Liver (tissue), 9 donors: ENCODE data around the gene ARHGEF1. TPM values are rescaled to one million over a fixed set of nuclear protein-coding genes. Genes with fewer than 3 reads are reported as not detected.

Experiments used
- DNase-seq: peaks from one replicate; pipeline ENCODE4 v3.0.0-alpha.2; 2017; ENCODE audit warnings: low spot score
- H3K27ac ChIP-seq, 2 donors: one replicate each; pipeline ENCODE4 v1.7.0; 2013; ENCODE audit warnings: inconsistent platforms in 2 of 2, low read length in 2 of 2, control low read depth in 1 of 2, low read depth in 1 of 2, mild to moderate bottlenecking in 1 of 2
- H3K27me3 ChIP-seq, 4 donors: one replicate each; pipeline versions ENCODE4 v1.6.1 to v1.7.0; 2013; ENCODE audit warnings: low read length in 3 of 4, inconsistent platforms in 1 of 4, mild to moderate bottlenecking in 1 of 4, moderate library complexity in 1 of 4; ENCODE audit not compliant: control insufficient read depth in 4 of 4, insufficient read depth in 4 of 4
- H3K36me3 ChIP-seq, 4 donors: one replicate each; pipeline versions ENCODE4 v1.6.1 to v1.7.0; 2013; ENCODE audit warnings: low read length in 3 of 4, mild to moderate bottlenecking in 3 of 4, low read depth in 1 of 4, moderate library complexity in 1 of 4; ENCODE audit not compliant: control insufficient read depth in 4 of 4, insufficient read depth in 3 of 4
- H3K4me1 ChIP-seq, 4 donors: one replicate each; pipeline versions ENCODE4 v1.6.1 to v1.7.0; 2013; ENCODE audit warnings: low read length in 3 of 4, mild to moderate bottlenecking in 3 of 4, moderate library complexity in 1 of 4; ENCODE audit not compliant: control insufficient read depth in 4 of 4, insufficient read depth in 4 of 4
- H3K4me3 ChIP-seq, 3 donors: one replicate each; pipeline versions ENCODE4 v1.6.1 to v1.7.0; 2013; ENCODE audit warnings: low read length in 3 of 3, control low read depth in 1 of 3, low read depth in 1 of 3, mild to moderate bottlenecking in 1 of 3
- H3K9ac ChIP-seq, 2 donors: one replicate each; pipeline ENCODE4 v1.7.0; 2013; ENCODE audit warnings: low read length in 2 of 2, mild to moderate bottlenecking in 2 of 2, moderate library complexity in 2 of 2, control low read depth in 1 of 2, low read depth in 1 of 2
- H3K9me3 ChIP-seq, 4 donors: one replicate each; pipeline versions ENCODE4 v1.6.1 to v1.7.0; 2013; ENCODE audit warnings: low read length in 3 of 4; ENCODE audit not compliant: control insufficient read depth in 4 of 4
- ATF3 ChIP-seq: IDR thresholded peaks from 2 replicates; pipeline ENCODE4 v1.6.1; 2016; ENCODE audit warnings: antibody characterized with exemption
- CTCF ChIP-seq: fragments of 150-350 bp; IDR thresholded peaks from 2 replicates; pipeline ENCODE4 v1.5.1; 2017; ENCODE audit warnings: improper control_type of control experiment, low read depth, low read length; ENCODE audit not compliant: missing input control
- EGR1 ChIP-seq, 2 donors: IDR thresholded peaks; 2 replicates each; pipeline ENCODE4 v1.6.1; 2016 to 2018; ENCODE audit warnings: antibody characterized with exemption in 2 of 2, low read depth in 2 of 2
- FOXA1 ChIP-seq: IDR thresholded peaks from 2 replicates; pipeline ENCODE4 v1.6.1; 2016; ENCODE audit warnings: antibody characterized with exemption
- FOXA2 ChIP-seq: IDR thresholded peaks from 2 replicates; pipeline ENCODE4 v1.6.1; 2016; ENCODE audit warnings: antibody characterized with exemption
- GABPA ChIP-seq, 2 donors: IDR thresholded peaks in 1 of 2; conservative IDR thresholded peaks in 1 of 2; 2 replicates each; pipeline ENCODE4 v1.6.1; 2016; ENCODE audit warnings: antibody characterized with exemption in 2 of 2, mild to moderate bottlenecking in 1 of 2, moderate library complexity in 1 of 2
- HNF4A ChIP-seq, 2 donors: conservative IDR thresholded peaks; 2 replicates each; pipeline ENCODE4 v1.6.1; 2016; ENCODE audit warnings: antibody characterized with exemption in 2 of 2, mild to moderate bottlenecking in 2 of 2
- HNF4G ChIP-seq: IDR thresholded peaks from 2 replicates; pipeline ENCODE4 v1.6.1; 2016; ENCODE audit warnings: antibody characterized with exemption
- MAX ChIP-seq: IDR thresholded peaks from 2 replicates; pipeline ENCODE4 v1.6.1; 2016; ENCODE audit warnings: antibody characterized with exemption
- NR2F2 ChIP-seq: IDR thresholded peaks from 2 replicates; pipeline ENCODE4 v1.6.1; 2016; ENCODE audit warnings: antibody characterized with exemption
- RXRA ChIP-seq, 2 donors: IDR thresholded peaks; 2 replicates each; pipeline ENCODE4 v1.6.1; 2017 to 2018; ENCODE audit warnings: antibody characterized with exemption in 2 of 2, mild to moderate bottlenecking in 1 of 2
- SP1 ChIP-seq: IDR thresholded peaks from 2 replicates; pipeline ENCODE4 v1.6.1; 2018; ENCODE audit warnings: antibody characterized with exemption, mild to moderate bottlenecking
- YY1 ChIP-seq: IDR thresholded peaks from 2 replicates; pipeline ENCODE4 v1.6.1; 2016; ENCODE audit warnings: antibody characterized with exemption, mild to moderate bottlenecking
- WGBS: extraction: QIAGEN DNeasy Blood & Tissue Kit; methylation state at CpG from one replicate; pipeline ENCODE4 v1.1.7; 2013; 5-methylcytosine and 5-hydroxymethylcytosine counted together
- polyA plus RNA-seq, 2 donors: library from polyadenylated mRNA; stranded (reverse) in 1 of 2; unstranded in 1 of 2; fragments of 200-250 nt in 1 of 2; fragments of >200 nt in 1 of 2; fragmentation: Nextera tagmentation in 1 of 2; extraction: Ambion mirVana in 1 of 2; gene quantifications; one replicate each; pipeline versions ENCODE4 v1.2.1 to v1.2.3, GENCODE V29; 2013 to 2015
- total RNA-seq, 2 donors: library from RNA; depleted of rRNA; stranded (reverse); fragments of >200 nt; gene quantifications; one replicate each; pipeline ENCODE4 v1.2.3, GENCODE V29; 2014
- TF ChIP-seq, protein P1 (sequence below): IDR thresholded peaks from 2 replicates; pipeline ENCODE4 v1.6.1; 2016; ENCODE audit warnings: antibody characterized with exemption, mild to moderate bottlenecking
- donor health status: healthy.
- donor health status: healthy.
- donor health status: healthy.
- donor health status: healthy.
- donor health status: healthy.

ARHGEF1 gene
- total and polyA plus RNA-seq, 4 donors: 13.2 to 30.1 (median 18.5) TPM

- no peak overlapping the region for H3K4me3 ChIP-seq
- no peaks in the 10 kb centered on the region for H3K27me3 ChIP-seq
- TF ChIP-seq FOXA1: no peak
- no peak for TF ChIP-seq EGR1 (IDR thresholded peaks at IDR 0.05; ENCODE audit: low read depth in 2 of 2)
- TF ChIP-seq ATF3: no peak
- no peaks in the 10 kb centered on the region for H3K4me1 ChIP-seq
- peaks cover 7 to 67% (median 14%) of the 10 kb centered on the region in 4 donors for H3K36me3 ChIP-seq
- H3K27ac ChIP-seq: no peak overlapping the region
- DNase-seq: no peak
- 89% methylated on average over 19 of the region's 19 CpGs for WGBS
- H3K9me3 ChIP-seq: no peaks in the 10 kb centered on the region
- no peak overlapping the region for H3K9ac ChIP-seq
Observed at GRCh38 chr19:41895745-41896580, 13.0 kb downstream of the ARHGEF1 start.

DNA sequence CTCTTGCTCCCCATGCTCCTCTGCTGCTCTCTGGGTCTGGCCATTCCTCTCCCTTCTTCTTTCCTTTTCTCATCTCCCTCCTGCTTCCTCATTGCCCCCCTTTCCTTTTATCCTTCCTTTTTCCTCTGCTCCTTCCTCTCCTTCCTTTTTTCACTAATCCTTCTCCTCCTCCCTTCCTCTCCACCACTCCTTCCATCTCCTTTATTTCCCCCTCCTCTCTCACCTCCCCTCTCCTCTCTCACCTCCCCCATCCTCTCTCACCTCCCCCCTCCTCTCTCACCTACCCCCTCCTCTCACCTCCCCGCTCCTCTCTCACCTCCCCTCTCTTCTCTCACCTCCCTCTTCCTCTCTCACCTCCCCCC lies 13.6 kb downstream of the ARHGEF1 start:
- TF ChIP-seq MAX: no peak
- TF ChIP-seq FOXA2: no peak
- no peak for TF ChIP-seq SP1
- no peak for TF ChIP-seq HNF4G
- TF ChIP-seq NR2F2: no peak
- TF ChIP-seq RXRA (IDR thresholded peaks at IDR 0.05): no peak
- no peak for TF ChIP-seq FOXA1
- TF ChIP-seq, protein P1, sequence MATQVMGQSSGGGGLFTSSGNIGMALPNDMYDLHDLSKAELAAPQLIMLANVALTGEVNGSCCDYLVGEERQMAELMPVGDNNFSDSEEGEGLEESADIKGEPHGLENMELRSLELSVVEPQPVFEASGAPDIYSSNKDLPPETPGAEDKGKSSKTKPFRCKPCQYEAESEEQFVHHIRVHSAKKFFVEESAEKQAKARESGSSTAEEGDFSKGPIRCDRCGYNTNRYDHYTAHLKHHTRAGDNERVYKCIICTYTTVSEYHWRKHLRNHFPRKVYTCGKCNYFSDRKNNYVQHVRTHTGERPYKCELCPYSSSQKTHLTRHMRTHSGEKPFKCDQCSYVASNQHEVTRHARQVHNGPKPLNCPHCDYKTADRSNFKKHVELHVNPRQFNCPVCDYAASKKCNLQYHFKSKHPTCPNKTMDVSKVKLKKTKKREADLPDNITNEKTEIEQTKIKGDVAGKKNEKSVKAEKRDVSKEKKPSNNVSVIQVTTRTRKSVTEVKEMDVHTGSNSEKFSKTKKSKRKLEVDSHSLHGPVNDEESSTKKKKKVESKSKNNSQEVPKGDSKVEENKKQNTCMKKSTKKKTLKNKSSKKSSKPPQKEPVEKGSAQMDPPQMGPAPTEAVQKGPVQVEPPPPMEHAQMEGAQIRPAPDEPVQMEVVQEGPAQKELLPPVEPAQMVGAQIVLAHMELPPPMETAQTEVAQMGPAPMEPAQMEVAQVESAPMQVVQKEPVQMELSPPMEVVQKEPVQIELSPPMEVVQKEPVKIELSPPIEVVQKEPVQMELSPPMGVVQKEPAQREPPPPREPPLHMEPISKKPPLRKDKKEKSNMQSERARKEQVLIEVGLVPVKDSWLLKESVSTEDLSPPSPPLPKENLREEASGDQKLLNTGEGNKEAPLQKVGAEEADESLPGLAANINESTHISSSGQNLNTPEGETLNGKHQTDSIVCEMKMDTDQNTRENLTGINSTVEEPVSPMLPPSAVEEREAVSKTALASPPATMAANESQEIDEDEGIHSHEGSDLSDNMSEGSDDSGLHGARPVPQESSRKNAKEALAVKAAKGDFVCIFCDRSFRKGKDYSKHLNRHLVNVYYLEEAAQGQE: no peak
- TF ChIP-seq EGR1 (IDR thresholded peaks at IDR 0.05; ENCODE audit: low read depth in 2 of 2): no peak
- TF ChIP-seq GABPA (IDR thresholded peaks at IDR 0.05 in 1 of 2, conservative IDR thresholded peaks at IDR 0.05 in 1 of 2): no peak
- no peak for TF ChIP-seq HNF4A (conservative IDR thresholded peaks at IDR 0.05)
- no peak for TF ChIP-seq ATF3
- Histone ChIP-seq H3K4me3 (no peak overlapping the region), H3K27me3 (no peaks in the 10 kb centered on the region), H3K36me3 (peaks cover 7 to 70% (median 14%) of the 10 kb centered on the region in 4 donors), H3K9me3 (no peaks in the 10 kb centered on the region), H3K4me1 (no peaks in the 10 kb centered on the region), H3K9ac (no peak overlapping the region), H3K27ac (no peak overlapping the region)
- WGBS: 88% methylated on average over 1 of the region's 1 CpG
- DNase-seq: no peak

DNA sequence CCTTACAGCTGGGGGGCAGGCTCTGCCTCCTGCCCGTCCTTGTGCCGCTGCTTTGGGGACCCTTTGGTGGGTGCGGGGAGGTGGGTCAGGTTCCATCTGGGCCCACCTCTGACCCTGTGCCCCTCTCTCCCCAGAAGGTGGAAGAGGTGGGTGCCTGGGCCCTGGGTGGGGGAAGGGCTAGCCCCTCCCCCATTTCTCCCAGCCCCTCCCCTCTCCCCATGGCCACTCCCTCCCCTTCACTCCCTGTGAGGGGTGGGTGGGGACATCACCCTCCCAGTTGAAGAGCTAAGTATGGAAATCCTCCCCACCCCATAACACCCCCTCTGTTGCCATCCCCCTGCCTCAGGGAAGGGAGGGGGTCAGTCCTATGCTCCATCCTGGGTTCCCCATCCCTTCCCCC lies 14.2 kb downstream of the ARHGEF1 start:
- Histone ChIP-seq H3K27ac (no peak overlapping the region), H3K27me3 (no peaks in the 10 kb centered on the region), H3K9me3 (no peaks in the 10 kb centered on the region), H3K4me3 (no peak overlapping the region), H3K4me1 (no peaks in the 10 kb centered on the region), H3K9ac (no peak overlapping the region), H3K36me3 (peaks cover 11 to 72% (median 18%) of the 10 kb centered on the region in 4 donors)
- WGBS: 97% methylated on average over 3 of the region's 3 CpGs
- no peak for TF ChIP-seq YY1
- TF ChIP-seq ATF3: no peak
- no peak for TF ChIP-seq FOXA1
- no peak for TF ChIP-seq HNF4A (conservative IDR thresholded peaks at IDR 0.05)
- TF ChIP-seq CTCF: no peak
- TF ChIP-seq, protein P1: no peak
- no peak for TF ChIP-seq EGR1 (IDR thresholded peaks at IDR 0.05; ENCODE audit: low read depth in 2 of 2)
- no peak for TF ChIP-seq RXRA (IDR thresholded peaks at IDR 0.05)
- no peak for DNase-seq
